NCI-H446 treated with DMSO at 0.1 percent for 48 hours (cell line): Measurements from ENCODE around the gene ARL2.

Experiments used
- DNase-seq: peaks from one replicate; lab custom pipeline; 2025; lab: John Stamatoyannopoulos, UW

ARL2 gene

GRCh38 chr11:65047581-65048422 is 33.8 kb downstream of the ARL2 start:
- no peak for DNase-seq

GRCh38 chr11:65051398-65051858 is 37.5 kb downstream of the ARL2 start:
- no peak for DNase-seq

- DNase-seq = no peak
Measured at GRCh38 chr11:65053827-65054508, 40.0 kb downstream of the ARL2 start.

- no peak for DNase-seq
Measured at GRCh38 chr11:65055538-65055937, 41.6 kb downstream of the ARL2 start.

- no peak for DNase-seq
Measured at GRCh38 chr11:65056999-65057398, 43.0 kb downstream of the ARL2 start.

GRCh38 chr11:65057526-65057925 is 43.6 kb downstream of the ARL2 start:
- DNase-seq = no peak

GRCh38 chr11:65058012-65058411 is 44.1 kb downstream of the ARL2 start:
- no peak for DNase-seq

- no peak for DNase-seq
Measured at GRCh38 chr11:65058419-65059054, 44.6 kb downstream of the ARL2 start, which contains the start of gene NAALADL1. Gene NAALADL1, minus strand, starts transcription at chr11:65058553. Its CDS starts 32 bp downstream, at chr11:65058521.

- no peak for DNase-seq
Measured at GRCh38 chr11:65059523-65059922, 45.6 kb downstream of the ARL2 start.

- no peak for DNase-seq
Measured at GRCh38 chr11:65059959-65060824, 46.2 kb downstream of the ARL2 start.

- no peak for DNase-seq
Measured at GRCh38 chr11:65060913-65061408, 47.0 kb downstream of the ARL2 start.

GRCh38 chr11:65063532-65063931 is 49.6 kb downstream of the ARL2 start:
- DNase-seq = no peak

GRCh38 chr11:65064847-65065240 is 50.9 kb downstream of the ARL2 start:
- DNase-seq = no peak

- DNase-seq = no peak
Measured at GRCh38 chr11:65065851-65066250, 51.9 kb downstream of the ARL2 start.

- no peak for DNase-seq
Measured at GRCh38 chr11:65066315-65066714, 52.4 kb downstream of the ARL2 start.

- DNase-seq = no peak
Measured at GRCh38 chr11:65066805-65067291, 52.9 kb downstream of the ARL2 start.

- no peak for DNase-seq
Measured at GRCh38 chr11:65067446-65067845, 53.5 kb downstream of the ARL2 start.

- DNase-seq = no peak
Measured at GRCh38 chr11:65069217-65069616, 55.3 kb downstream of the ARL2 start.
